ENCODE measurements around the gene LYVE1.
"Not testable (repeated sequence)": the region's sequence is repeated elsewhere in the genome, so short reads cannot be mapped to it uniquely, and the experiment has no call there.

GRCh38 chr11:10595840-10596239 is 27.4 kb upstream of the LYVE1 start:
- TF ChIP-seq, protein P1, sequence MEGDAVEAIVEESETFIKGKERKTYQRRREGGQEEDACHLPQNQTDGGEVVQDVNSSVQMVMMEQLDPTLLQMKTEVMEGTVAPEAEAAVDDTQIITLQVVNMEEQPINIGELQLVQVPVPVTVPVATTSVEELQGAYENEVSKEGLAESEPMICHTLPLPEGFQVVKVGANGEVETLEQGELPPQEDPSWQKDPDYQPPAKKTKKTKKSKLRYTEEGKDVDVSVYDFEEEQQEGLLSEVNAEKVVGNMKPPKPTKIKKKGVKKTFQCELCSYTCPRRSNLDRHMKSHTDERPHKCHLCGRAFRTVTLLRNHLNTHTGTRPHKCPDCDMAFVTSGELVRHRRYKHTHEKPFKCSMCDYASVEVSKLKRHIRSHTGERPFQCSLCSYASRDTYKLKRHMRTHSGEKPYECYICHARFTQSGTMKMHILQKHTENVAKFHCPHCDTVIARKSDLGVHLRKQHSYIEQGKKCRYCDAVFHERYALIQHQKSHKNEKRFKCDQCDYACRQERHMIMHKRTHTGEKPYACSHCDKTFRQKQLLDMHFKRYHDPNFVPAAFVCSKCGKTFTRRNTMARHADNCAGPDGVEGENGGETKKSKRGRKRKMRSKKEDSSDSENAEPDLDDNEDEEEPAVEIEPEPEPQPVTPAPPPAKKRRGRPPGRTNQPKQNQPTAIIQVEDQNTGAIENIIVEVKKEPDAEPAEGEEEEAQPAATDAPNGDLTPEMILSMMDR (IDR thresholded peaks at IDR 0.05): not testable (repeated sequence)
- TF ChIP-seq POLR2A (IDR thresholded peaks at IDR 0.05): not testable (repeated sequence)
